MM.1S (cell line): ENCODE measurements around the gene PLEKHS1.

Experiments used
- EZH2 ChIP-seq: fragments of 300-600 bp; sonication (generic); optimal IDR thresholded peaks from 2 replicates; pipeline ENCODE3; 2017; ENCODE audit warnings: low read depth, mild to moderate bottlenecking, antibody characterized with exemption, low read length, mixed read lengths
- TF ChIP-seq, protein P1 (sequence below): fragments of 300-600 bp; sonication (generic); IDR thresholded peaks from 2 replicates; pipeline ENCODE4 v1.5.1; 2016; ENCODE audit warnings: antibody characterized with exemption, low read length, mixed read lengths

GRCh38 chr10:113720386-113720785 is 31.1 kb upstream of the PLEKHS1 start:
- TF ChIP-seq, protein P1, sequence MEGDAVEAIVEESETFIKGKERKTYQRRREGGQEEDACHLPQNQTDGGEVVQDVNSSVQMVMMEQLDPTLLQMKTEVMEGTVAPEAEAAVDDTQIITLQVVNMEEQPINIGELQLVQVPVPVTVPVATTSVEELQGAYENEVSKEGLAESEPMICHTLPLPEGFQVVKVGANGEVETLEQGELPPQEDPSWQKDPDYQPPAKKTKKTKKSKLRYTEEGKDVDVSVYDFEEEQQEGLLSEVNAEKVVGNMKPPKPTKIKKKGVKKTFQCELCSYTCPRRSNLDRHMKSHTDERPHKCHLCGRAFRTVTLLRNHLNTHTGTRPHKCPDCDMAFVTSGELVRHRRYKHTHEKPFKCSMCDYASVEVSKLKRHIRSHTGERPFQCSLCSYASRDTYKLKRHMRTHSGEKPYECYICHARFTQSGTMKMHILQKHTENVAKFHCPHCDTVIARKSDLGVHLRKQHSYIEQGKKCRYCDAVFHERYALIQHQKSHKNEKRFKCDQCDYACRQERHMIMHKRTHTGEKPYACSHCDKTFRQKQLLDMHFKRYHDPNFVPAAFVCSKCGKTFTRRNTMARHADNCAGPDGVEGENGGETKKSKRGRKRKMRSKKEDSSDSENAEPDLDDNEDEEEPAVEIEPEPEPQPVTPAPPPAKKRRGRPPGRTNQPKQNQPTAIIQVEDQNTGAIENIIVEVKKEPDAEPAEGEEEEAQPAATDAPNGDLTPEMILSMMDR: no peak
- TF ChIP-seq EZH2: no peak
